Breast epithelium (tissue), 3 donors: Measurements from ENCODE around the gene FLCN.

Experiments used
- POLR2A ChIP-seq: fragments of 450-650 bp; IDR thresholded peaks from one replicate; pipeline ENCODE4 v1.6.1; 2016; ENCODE audit warnings: antibody characterized with exemption, mild to moderate bottlenecking, moderate library complexity
- TF ChIP-seq, protein P1 (sequence below), 3 donors: fragments of 450-650 bp; IDR thresholded peaks; one replicate each; pipeline ENCODE4 v1.5.1; 2016 to 2017; ENCODE audit warnings: antibody characterized with exemption in 3 of 3, mild to moderate bottlenecking in 3 of 3, moderate library complexity in 3 of 3

GRCh38 chr17:17215575-17215974 is 21.4 kb downstream of the FLCN start:
- TF ChIP-seq, protein P1, sequence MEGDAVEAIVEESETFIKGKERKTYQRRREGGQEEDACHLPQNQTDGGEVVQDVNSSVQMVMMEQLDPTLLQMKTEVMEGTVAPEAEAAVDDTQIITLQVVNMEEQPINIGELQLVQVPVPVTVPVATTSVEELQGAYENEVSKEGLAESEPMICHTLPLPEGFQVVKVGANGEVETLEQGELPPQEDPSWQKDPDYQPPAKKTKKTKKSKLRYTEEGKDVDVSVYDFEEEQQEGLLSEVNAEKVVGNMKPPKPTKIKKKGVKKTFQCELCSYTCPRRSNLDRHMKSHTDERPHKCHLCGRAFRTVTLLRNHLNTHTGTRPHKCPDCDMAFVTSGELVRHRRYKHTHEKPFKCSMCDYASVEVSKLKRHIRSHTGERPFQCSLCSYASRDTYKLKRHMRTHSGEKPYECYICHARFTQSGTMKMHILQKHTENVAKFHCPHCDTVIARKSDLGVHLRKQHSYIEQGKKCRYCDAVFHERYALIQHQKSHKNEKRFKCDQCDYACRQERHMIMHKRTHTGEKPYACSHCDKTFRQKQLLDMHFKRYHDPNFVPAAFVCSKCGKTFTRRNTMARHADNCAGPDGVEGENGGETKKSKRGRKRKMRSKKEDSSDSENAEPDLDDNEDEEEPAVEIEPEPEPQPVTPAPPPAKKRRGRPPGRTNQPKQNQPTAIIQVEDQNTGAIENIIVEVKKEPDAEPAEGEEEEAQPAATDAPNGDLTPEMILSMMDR (IDR thresholded peaks at IDR 0.05) = no peak
- TF ChIP-seq POLR2A = no peak
